Karpas-422 (cell line): ENCODE measurements around the gene RBPJL. TPM values are rescaled to one million over a fixed set of nuclear protein-coding genes. Genes with fewer than 3 reads are reported as not detected.

Experiments used
- DNase-seq: peaks from one replicate; pipeline ENCODE4 v3.0.0-alpha.2; 2015
- H2AFZ ChIP-seq: fragments of 200-600 bp; sonication (generic); 2 replicates; pipeline ENCODE4 v1.6.1; 2014; ENCODE audit warnings: antibody characterized with exemption, low read length, mixed read lengths
- H3K27ac ChIP-seq: fragments of 200-600 bp; sonication (generic); 2 replicates; pipeline ENCODE4 v1.5.1; 2014; ENCODE audit warnings: mild to moderate bottlenecking, low read length, moderate library complexity
- H3K27me3 ChIP-seq: fragments of 200-600 bp; sonication (generic); 2 replicates; pipeline ENCODE4 v1.6.1; 2014; ENCODE audit warnings: low read length, mixed read lengths
- H3K36me3 ChIP-seq: fragments of 200-600 bp; sonication (generic); 2 replicates; pipeline ENCODE4 v1.6.1; 2014; ENCODE audit warnings: low read length, mixed read lengths; ENCODE audit not compliant: insufficient read depth
- H3K4me1 ChIP-seq: fragments of 200-600 bp; sonication (generic); 2 replicates; pipeline ENCODE4 v1.6.1; 2014; ENCODE audit warnings: mild to moderate bottlenecking, low read length, mixed read lengths
- H3K4me2 ChIP-seq: fragments of 200-600 bp; sonication (generic); 2 replicates; pipeline ENCODE4 v1.6.1; 2014; ENCODE audit warnings: low read length, low read depth, mild to moderate bottlenecking; ENCODE audit not compliant: poor library complexity, severe bottlenecking
- H3K4me3 ChIP-seq: fragments of 200-600 bp; sonication (generic); 2 replicates; pipeline ENCODE4 v1.5.1; 2014; ENCODE audit warnings: mild to moderate bottlenecking, antibody characterized with exemption, low read length, mixed read lengths
- H3K79me2 ChIP-seq: fragments of 200-600 bp; sonication (generic); 2 replicates; pipeline ENCODE4 v1.6.1; 2014; ENCODE audit warnings: mild to moderate bottlenecking, low read length, mixed read lengths
- H3K9ac ChIP-seq: fragments of 200-600 bp; sonication (generic); 2 replicates; pipeline ENCODE4 v1.6.0; 2014; ENCODE audit warnings: low read length
- H3K9me2 ChIP-seq: fragments of 200-600 bp; sonication (generic), shearing (Covaris generic); replicated peaks from 2 replicates; pipeline ENCODE4 v1.6.0; 2014; ENCODE audit warnings: mild to moderate bottlenecking, low read length, moderate library complexity; ENCODE audit not compliant: insufficient read depth
- H3K9me3 ChIP-seq: fragments of 300-700, 200-600 bp; sonication (generic); 2 replicates; pipeline ENCODE4 v1.6.1; 2014; ENCODE audit warnings: low read length, mixed read lengths
- H4K20me1 ChIP-seq: fragments of 200-600 bp; sonication (generic); 2 replicates; pipeline ENCODE4 v1.6.1; 2014; ENCODE audit warnings: mild to moderate bottlenecking, antibody characterized with exemption, low read length, low read depth; ENCODE audit not compliant: insufficient read depth
- total RNA-seq: library from RNA; depleted of rRNA; stranded (reverse); fragments of >200 nt; shearing (Covaris generic); gene quantifications from 2 replicates; pipeline ENCODE4 v1.2.3, GENCODE V29; 2014; ENCODE audit warnings: low replicate concordance

The RBPJL gene
- total RNA-seq, 1 experiment from 2014 or later, result not detected

GRCh38 chr20:45308117-45308778 lies 1.6 kb downstream of the RBPJL start, which contains the start of gene MATN4:
Gene MATN4 (minus strand): TSS chr20:45308299. CDS start chr20:45305582, 2,717 bp downstream.
- Histone ChIP-seq H3K4me1 (peaks cover 4% of the 10 kb centered on the region), H3K4me2 (no peak within 1 kb of the TSS), H3K9me3 (no peaks in the 10 kb centered on the region), H3K79me2 (no peaks in the 10 kb centered on the region), H3K9me2 (no peaks in the 10 kb centered on the region), H4K20me1 (0 out of 2 replicates have a peak, but pooled peaks cover 3% of the 10 kb centered on the region), H2AFZ (no peak within 1 kb of the TSS), H3K27me3 (no peaks in the 10 kb centered on the region), H3K36me3 (no peaks in the 10 kb centered on the region), H3K9ac (no peak within 1 kb of the TSS), H3K4me3 (no peak within 1 kb of the TSS), H3K27ac (no peak within 1 kb of the TSS)
- DNase-seq, result no peak

- no peak overlapping the region for H3K27ac ChIP-seq
- no peaks in the 10 kb centered on the region for H3K27me3 ChIP-seq
- no peaks in the 10 kb centered on the region for H3K36me3 ChIP-seq
- no peak overlapping the region for H3K4me2 ChIP-seq
- H3K4me1 ChIP-seq, result peaks cover 4% of the 10 kb centered on the region
- DNase-seq, result peak; percentile 50
- H3K9me2 ChIP-seq, result no peaks in the 10 kb centered on the region
- H3K9me3 ChIP-seq, result no peaks in the 10 kb centered on the region
- H4K20me1 ChIP-seq, result 0 out of 2 replicates have a peak, but pooled peaks cover 3% of the 10 kb centered on the region
- no peak overlapping the region for H3K4me3 ChIP-seq
- no peak overlapping the region for H3K9ac ChIP-seq
- H2AFZ ChIP-seq, result no peak overlapping the region
- H3K79me2 ChIP-seq, result no peaks in the 10 kb centered on the region
Observed at GRCh38 chr20:45309075-45309474, 2.4 kb downstream of the RBPJL start.

- H3K9me2 ChIP-seq, result no peaks in the 10 kb centered on the region
- H3K79me2 ChIP-seq, result no peaks in the 10 kb centered on the region
- no peak overlapping the region for H3K4me3 ChIP-seq
- H3K27ac ChIP-seq, result no peak overlapping the region
- no peak overlapping the region for H3K4me2 ChIP-seq
- H3K36me3 ChIP-seq, result no peaks in the 10 kb centered on the region
- no peak overlapping the region for H2AFZ ChIP-seq
- H3K9me3 ChIP-seq, result no peaks in the 10 kb centered on the region
- peaks cover 4% of the 10 kb centered on the region for H3K4me1 ChIP-seq
- peak; percentile 84 for DNase-seq
- H3K9ac ChIP-seq, result no peak overlapping the region
- H3K27me3 ChIP-seq, result no peaks in the 10 kb centered on the region
- 0 out of 2 replicates have a peak, but pooled peaks cover 3% of the 10 kb centered on the region for H4K20me1 ChIP-seq
Observed at GRCh38 chr20:45311589-45312211, 5.1 kb downstream of the RBPJL start.

- Histone ChIP-seq H2AFZ (no peak overlapping the region), H3K36me3 (no peaks in the 10 kb centered on the region), H3K9me2 (no peaks in the 10 kb centered on the region), H3K9ac (no peak overlapping the region), H3K4me1 (peaks cover 4% of the 10 kb centered on the region), H3K4me2 (no peak overlapping the region), H3K9me3 (no peaks in the 10 kb centered on the region), H3K4me3 (no peak overlapping the region), H4K20me1 (0 out of 2 replicates have a peak, but pooled peaks cover 3% of the 10 kb centered on the region), H3K27ac (no peak overlapping the region), H3K27me3 (no peaks in the 10 kb centered on the region), H3K79me2 (no peaks in the 10 kb centered on the region)
- DNase-seq, result no peak
Observed at GRCh38 chr20:45312241-45312640, 5.6 kb downstream of the RBPJL start.

GRCh38 chr20:45313065-45313695 lies 6.5 kb downstream of the RBPJL start:
- H3K36me3 ChIP-seq, result no peaks in the 10 kb centered on the region
- H3K27me3 ChIP-seq, result no peaks in the 10 kb centered on the region
- 0 out of 2 replicates have a peak, but pooled peaks cover 3% of the 10 kb centered on the region for H4K20me1 ChIP-seq
- no peaks in the 10 kb centered on the region for H3K9me2 ChIP-seq
- peak; percentile 12 for DNase-seq
- H3K9me3 ChIP-seq, result no peaks in the 10 kb centered on the region
- no peak overlapping the region for H3K4me2 ChIP-seq
- peaks cover 4% of the 10 kb centered on the region for H3K4me1 ChIP-seq
- no peak overlapping the region for H2AFZ ChIP-seq
- no peak overlapping the region for H3K27ac ChIP-seq
- no peaks in the 10 kb centered on the region for H3K79me2 ChIP-seq
- no peak overlapping the region for H3K9ac ChIP-seq
- no peak overlapping the region for H3K4me3 ChIP-seq

- H3K4me2 ChIP-seq, result no peak overlapping the region
- H3K27me3 ChIP-seq, result no peaks in the 10 kb centered on the region
- 0 out of 2 replicates have a peak, but pooled peaks cover 3% of the 10 kb centered on the region for H4K20me1 ChIP-seq
- H3K9me2 ChIP-seq, result no peaks in the 10 kb centered on the region
- H3K9me3 ChIP-seq, result no peaks in the 10 kb centered on the region
- H3K27ac ChIP-seq, result no peak overlapping the region
- H3K4me1 ChIP-seq, result peaks cover 4% of the 10 kb centered on the region
- no peaks in the 10 kb centered on the region for H3K79me2 ChIP-seq
- H3K4me3 ChIP-seq, result no peak overlapping the region
- no peak overlapping the region for H3K9ac ChIP-seq
- no peak for DNase-seq
- no peaks in the 10 kb centered on the region for H3K36me3 ChIP-seq
- H2AFZ ChIP-seq, result no peak overlapping the region
Observed at GRCh38 chr20:45313943-45314342, 7.3 kb downstream of the RBPJL start.

GRCh38 chr20:45315672-45316071 lies 9.0 kb downstream of the RBPJL start:
- Histone ChIP-seq H3K79me2 (no peaks in the 10 kb centered on the region), H3K27ac (no peak overlapping the region), H2AFZ (no peak overlapping the region), H3K4me1 (peaks cover 4% of the 10 kb centered on the region), H3K9me3 (no peaks in the 10 kb centered on the region), H3K36me3 (no peaks in the 10 kb centered on the region), H3K27me3 (no peaks in the 10 kb centered on the region), H3K4me3 (no peak overlapping the region), H4K20me1 (0 out of 2 replicates have a peak, but pooled peaks cover 3% of the 10 kb centered on the region), H3K9me2 (no peaks in the 10 kb centered on the region), H3K9ac (no peak overlapping the region), H3K4me2 (no peak overlapping the region)
- no peak for DNase-seq
